OCI-LY3 (cell line): Measurements from ENCODE around the gene SOHLH2.

Source experiments
- H2AFZ ChIP-seq: fragments of 200-600, 300-600 bp; shearing (Covaris generic); 2 replicates; pipeline ENCODE4 v1.6.0; 2014; ENCODE audit warnings: antibody characterized with exemption, low read depth, low read length
- H3K27ac ChIP-seq: fragments of 200-600, 300-600 bp; sonication (generic); 2 replicates; pipeline ENCODE4 v1.5.1; 2014; ENCODE audit warnings: mild to moderate bottlenecking, low read length, moderate library complexity, mixed read lengths
- H3K27me3 ChIP-seq: fragments of 200-600, 300-600 bp; sonication (generic); 2 replicates; pipeline ENCODE4 v1.6.1; 2014; ENCODE audit warnings: low read depth, low read length, mixed read lengths
- H3K36me3 ChIP-seq: fragments of 200-600, 300-600 bp; sonication (generic); replicated peaks from 2 replicates; pipeline ENCODE3; 2014; ENCODE audit warnings: low read depth, low read length, mixed read lengths
- H3K4me1 ChIP-seq: fragments of 300-600, 200-600 bp; sonication (generic); 2 replicates; pipeline ENCODE4 v1.6.1; 2014; ENCODE audit warnings: low read length, mixed read lengths
- H3K4me2 ChIP-seq: fragments of 200-600, 300-600 bp; sonication (generic); 2 replicates; pipeline ENCODE4 v1.6.1; 2014; ENCODE audit warnings: low read length, mixed read lengths
- H3K4me3 ChIP-seq: fragments of 300-600, 200-600 bp; sonication (generic); 2 replicates; pipeline ENCODE4 v1.5.1; 2014; ENCODE audit warnings: antibody characterized with exemption, mild to moderate bottlenecking, low read length, moderate library complexity
- H3K79me2 ChIP-seq: fragments of 300-600, 200-600 bp; shearing (Covaris generic); 2 replicates; pipeline ENCODE4 v1.6.1; 2014; ENCODE audit warnings: mild to moderate bottlenecking, low read length, mixed read lengths
- H3K9ac ChIP-seq: fragments of 300-600, 200-600 bp; shearing (Covaris generic); 2 replicates; pipeline ENCODE4 v1.6.0; 2014; ENCODE audit warnings: mild to moderate bottlenecking, low read length, moderate library complexity
- H3K9me3 ChIP-seq: fragments of 200-600, 300-600 bp; shearing (Covaris generic); 2 replicates; pipeline ENCODE4 v1.6.1; 2014; ENCODE audit warnings: low read length, mixed read lengths; ENCODE audit not compliant: insufficient read depth
- H4K20me1 ChIP-seq: fragments of 200-600, 300-600 bp; sonication (generic); 2 replicates; pipeline ENCODE4 v1.6.1; 2016; ENCODE audit warnings: low read length, mixed read lengths; ENCODE audit not compliant: insufficient read depth
- EZH2phosphoT487 ChIP-seq: fragments of 200-600 bp; shearing (Covaris generic); IDR thresholded peaks from 2 replicates; pipeline ENCODE4 v1.6.1; 2018; ENCODE audit warnings: antibody characterized with exemption, mixed run types, low read depth
- TF ChIP-seq, protein P1 (sequence below): fragments of 200-600, 300-600 bp; sonication (generic); IDR thresholded peaks from 2 replicates; pipeline ENCODE4 v1.5.1; 2014; ENCODE audit warnings: antibody characterized with exemption, low read length, low read depth

The SOHLH2 gene

DNA sequence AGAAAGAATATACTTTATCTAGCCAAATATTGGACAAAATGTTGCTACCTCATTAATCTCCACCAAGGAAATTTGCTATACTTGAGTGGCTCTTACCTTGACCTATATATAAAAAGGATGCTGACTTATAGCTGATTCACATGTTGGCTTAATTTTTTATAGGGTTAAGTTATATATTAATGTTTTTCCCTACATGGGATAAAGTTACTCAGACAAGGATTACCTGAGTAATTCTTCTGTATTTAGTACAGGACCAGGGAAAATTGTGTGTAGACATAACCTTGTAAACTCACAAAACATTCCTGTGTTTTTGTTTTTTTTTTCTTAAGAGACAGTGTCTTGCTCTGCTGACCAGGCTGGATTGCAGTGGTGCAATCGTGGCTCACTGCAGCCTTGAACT, 30.6 kb upstream of the SOHLH2 start:
- no peaks in the 10 kb centered on the region for H3K4me1 ChIP-seq
- no peaks in the 10 kb centered on the region for H3K36me3 ChIP-seq
- H2AFZ ChIP-seq, result no peak overlapping the region
- H3K4me2 ChIP-seq, result no peak overlapping the region
- H4K20me1 ChIP-seq, result no peaks in the 10 kb centered on the region
- TF ChIP-seq, protein P1, sequence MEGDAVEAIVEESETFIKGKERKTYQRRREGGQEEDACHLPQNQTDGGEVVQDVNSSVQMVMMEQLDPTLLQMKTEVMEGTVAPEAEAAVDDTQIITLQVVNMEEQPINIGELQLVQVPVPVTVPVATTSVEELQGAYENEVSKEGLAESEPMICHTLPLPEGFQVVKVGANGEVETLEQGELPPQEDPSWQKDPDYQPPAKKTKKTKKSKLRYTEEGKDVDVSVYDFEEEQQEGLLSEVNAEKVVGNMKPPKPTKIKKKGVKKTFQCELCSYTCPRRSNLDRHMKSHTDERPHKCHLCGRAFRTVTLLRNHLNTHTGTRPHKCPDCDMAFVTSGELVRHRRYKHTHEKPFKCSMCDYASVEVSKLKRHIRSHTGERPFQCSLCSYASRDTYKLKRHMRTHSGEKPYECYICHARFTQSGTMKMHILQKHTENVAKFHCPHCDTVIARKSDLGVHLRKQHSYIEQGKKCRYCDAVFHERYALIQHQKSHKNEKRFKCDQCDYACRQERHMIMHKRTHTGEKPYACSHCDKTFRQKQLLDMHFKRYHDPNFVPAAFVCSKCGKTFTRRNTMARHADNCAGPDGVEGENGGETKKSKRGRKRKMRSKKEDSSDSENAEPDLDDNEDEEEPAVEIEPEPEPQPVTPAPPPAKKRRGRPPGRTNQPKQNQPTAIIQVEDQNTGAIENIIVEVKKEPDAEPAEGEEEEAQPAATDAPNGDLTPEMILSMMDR, result no peak
- no peak for TF ChIP-seq EZH2phosphoT487
- no peak overlapping the region for H3K9ac ChIP-seq
- no peaks in the 10 kb centered on the region for H3K27me3 ChIP-seq
- no peaks in the 10 kb centered on the region for H3K79me2 ChIP-seq
- H3K9me3 ChIP-seq, result no peaks in the 10 kb centered on the region
- H3K27ac ChIP-seq, result no peak overlapping the region
- no peak overlapping the region for H3K4me3 ChIP-seq

DNA sequence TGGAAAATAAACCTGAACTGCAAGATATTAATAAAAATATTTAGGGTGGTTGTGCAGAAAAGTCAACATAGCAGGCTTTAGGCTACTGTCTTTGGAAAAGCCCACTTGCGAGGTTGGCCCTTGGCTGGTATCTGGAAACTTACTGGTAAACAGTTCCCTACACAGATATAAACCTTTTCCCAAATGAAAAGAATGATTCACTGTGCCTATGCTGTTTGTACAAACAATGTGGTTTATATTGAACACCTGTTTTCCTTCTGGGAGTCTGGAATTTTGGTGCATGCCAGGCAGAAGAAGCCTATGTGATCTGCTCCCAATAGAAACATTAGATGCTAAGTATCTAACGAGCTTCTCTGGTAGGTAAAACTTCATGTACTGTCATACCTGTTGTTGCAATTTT, 29.7 kb upstream of the SOHLH2 start:
- Histone ChIP-seq H2AFZ (no peak overlapping the region), H3K9me3 (no peaks in the 10 kb centered on the region), H4K20me1 (no peaks in the 10 kb centered on the region), H3K27ac (no peak overlapping the region), H3K4me3 (no peak overlapping the region), H3K4me1 (no peaks in the 10 kb centered on the region), H3K36me3 (no peaks in the 10 kb centered on the region), H3K4me2 (no peak overlapping the region), H3K9ac (no peak overlapping the region), H3K27me3 (no peaks in the 10 kb centered on the region), H3K79me2 (no peaks in the 10 kb centered on the region)
- no peak for TF ChIP-seq EZH2phosphoT487
- TF ChIP-seq, protein P1, result no peak

DNA sequence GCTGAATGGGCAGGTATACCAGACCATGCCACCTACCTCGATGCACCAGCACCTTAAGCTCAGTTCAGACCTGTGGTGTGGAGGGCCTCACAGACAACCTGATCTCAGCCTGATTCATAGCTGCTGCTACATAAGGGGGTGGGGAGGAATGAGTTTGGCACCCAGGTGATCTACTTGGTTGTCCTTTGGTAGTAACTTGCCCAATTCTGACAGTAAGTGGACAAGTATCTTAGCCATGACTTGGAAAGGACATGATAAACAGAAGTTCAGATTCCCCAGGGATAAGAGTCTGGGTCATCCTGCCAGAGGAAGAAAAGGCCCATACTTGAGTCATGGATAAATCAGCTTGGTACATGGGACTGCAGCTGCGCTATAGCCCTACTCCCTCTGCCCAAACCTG, 28.4 kb upstream of the SOHLH2 start:
- TF ChIP-seq, protein P1, result no peak
- H4K20me1 ChIP-seq, result no peaks in the 10 kb centered on the region
- no peak overlapping the region for H3K4me2 ChIP-seq
- no peak overlapping the region for H3K9ac ChIP-seq
- H3K27me3 ChIP-seq, result no peaks in the 10 kb centered on the region
- H3K4me3 ChIP-seq, result no peak overlapping the region
- no peak overlapping the region for H3K27ac ChIP-seq
- H3K9me3 ChIP-seq, result no peaks in the 10 kb centered on the region
- no peaks in the 10 kb centered on the region for H3K79me2 ChIP-seq
- no peak overlapping the region for H2AFZ ChIP-seq
- H3K36me3 ChIP-seq, result no peaks in the 10 kb centered on the region
- H3K4me1 ChIP-seq, result no peaks in the 10 kb centered on the region

DNA sequence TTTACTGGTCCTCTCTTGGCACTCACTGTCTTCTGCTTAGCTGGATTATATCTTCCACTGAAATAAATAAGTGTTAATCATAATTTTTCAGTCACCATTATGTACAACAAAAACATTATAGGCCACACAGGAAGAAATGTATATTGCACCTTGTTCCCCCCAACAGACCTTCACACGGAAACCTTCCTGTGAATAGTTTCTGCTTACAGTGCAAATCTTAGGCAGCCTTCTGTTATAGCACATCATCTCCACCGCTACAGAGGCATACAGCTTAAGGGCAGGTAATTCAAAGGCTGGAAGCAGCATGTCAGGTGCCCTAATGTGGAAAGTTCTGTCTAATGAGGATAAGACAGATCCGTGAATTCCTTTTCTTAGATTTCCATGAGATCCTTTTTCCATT, 16.9 kb upstream of the SOHLH2 start:
- no peaks in the 10 kb centered on the region for H3K4me1 ChIP-seq
- no peak overlapping the region for H3K4me2 ChIP-seq
- H3K4me3 ChIP-seq, result no peak overlapping the region
- no peak overlapping the region for H3K27ac ChIP-seq
- no peaks in the 10 kb centered on the region for H3K79me2 ChIP-seq
- H3K9me3 ChIP-seq, result no peaks in the 10 kb centered on the region
- no peak for TF ChIP-seq EZH2phosphoT487
- TF ChIP-seq, protein P1, result no peak
- no peak overlapping the region for H3K9ac ChIP-seq
- H2AFZ ChIP-seq, result no peak overlapping the region
- H3K36me3 ChIP-seq, result no peaks in the 10 kb centered on the region
- no peaks in the 10 kb centered on the region for H4K20me1 ChIP-seq
- H3K27me3 ChIP-seq, result no peaks in the 10 kb centered on the region
